HK-2 (cell line): ENCODE results near the gene ZNF483.
"Not testable (repeated sequence)": the region's sequence is repeated elsewhere in the genome, so short reads cannot be mapped to it uniquely, and the experiment has no call there.

ENCODE experiments used
- DNase-seq: peaks from one replicate; pipeline ENCODE4 v3.0.0-alpha.2; 2018; ENCODE audit not compliant: unreplicated experiment

ZNF483 gene

GRCh38 chr9:111525056-111525977 is at the start of gene ZNF483:
Gene ZNF483, plus strand, starts transcription at chr9:111525179. Its CDS starts 2,217 bp downstream, at chr9:111527396.
- peak; percentile 74 for DNase-seq

- DNase-seq: no peak
Measured at GRCh38 chr9:111475195-111475594, 49.8 kb upstream of the ZNF483 start.

- no peak for DNase-seq
Measured at GRCh38 chr9:111477677-111478076, 47.3 kb upstream of the ZNF483 start.

- no peak for DNase-seq
Measured at GRCh38 chr9:111481885-111482636, 42.9 kb upstream of the ZNF483 start.

GRCh38 chr9:111482694-111483438 is 42.1 kb upstream of the ZNF483 start:
- peak; percentile 66 for DNase-seq

- DNase-seq: peak; percentile 54
Measured at GRCh38 chr9:111483439-111483857, 41.5 kb upstream of the ZNF483 start.

GRCh38 chr9:111483858-111484571 is 41.0 kb upstream of the ZNF483 start, which contains the start of gene ECPAS:
Gene ECPAS, minus strand, starts transcription at chr9:111484383. Its CDS starts 11,465 bp downstream, at chr9:111472918.
- DNase-seq: peak; percentile 77

- DNase-seq: no peak
Measured at GRCh38 chr9:111484572-111484894, 40.4 kb upstream of the ZNF483 start.

- not testable (repeated sequence) for DNase-seq
Measured at GRCh38 chr9:111497196-111497595, 27.8 kb upstream of the ZNF483 start.

GRCh38 chr9:111501005-111501562 is 23.9 kb upstream of the ZNF483 start:
- DNase-seq: no peak

GRCh38 chr9:111501648-111502047 is 23.3 kb upstream of the ZNF483 start:
- DNase-seq: no peak

- no peak for DNase-seq
Measured at GRCh38 chr9:111502506-111502905, 22.5 kb upstream of the ZNF483 start.

- not testable (repeated sequence) for DNase-seq
Measured at GRCh38 chr9:111511581-111511980, 13.4 kb upstream of the ZNF483 start.

GRCh38 chr9:111514967-111515366 is 10.0 kb upstream of the ZNF483 start:
- no peak for DNase-seq

- DNase-seq: no peak
Measured at GRCh38 chr9:111516061-111516465, 8.9 kb upstream of the ZNF483 start.

- no peak for DNase-seq
Measured at GRCh38 chr9:111524731-111525055, 286 bp upstream of the ZNF483 start.

GRCh38 chr9:111527347-111527746 is 2.4 kb downstream of the ZNF483 start:
- DNase-seq: no peak

- no peak for DNase-seq
Measured at GRCh38 chr9:111529787-111530186, 4.8 kb downstream of the ZNF483 start.

GRCh38 chr9:111531716-111532115 is 6.7 kb downstream of the ZNF483 start:
- no peak for DNase-seq

GRCh38 chr9:111533099-111533790 is 8.3 kb downstream of the ZNF483 start:
- no peak for DNase-seq
